Measurements from ENCODE around the gene DALRD3.

Gene DALRD3

DNA sequence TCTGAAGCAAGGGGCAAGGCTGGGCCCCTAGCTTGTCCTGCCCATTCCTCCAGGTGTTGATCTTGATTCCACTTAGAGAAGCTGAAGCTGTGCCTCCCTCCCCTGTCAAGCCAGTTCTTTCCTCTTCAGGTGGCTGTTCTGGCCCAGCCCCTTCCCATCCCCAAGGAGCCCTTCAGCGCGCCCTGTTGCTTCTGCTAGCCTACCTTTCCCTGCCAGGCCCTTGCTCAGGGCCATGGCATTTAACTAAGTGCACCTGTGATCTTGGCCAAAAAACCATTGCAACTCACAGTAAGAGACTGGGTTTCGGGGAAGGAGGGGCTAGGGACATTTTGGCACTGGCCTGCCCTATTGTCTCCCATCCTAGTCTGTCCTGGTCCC is 13.1 kb downstream of the DALRD3 start:
- Histone ChIP-seq H3K27me3 (ENCODE audit: insufficient read depth, low read depth) (no peaks in the 10 kb centered on the region), H2AFZ (ENCODE audit: low read depth) (no peak overlapping the region), H4K20me1 (ENCODE audit: insufficient read depth) (no peaks in the 10 kb centered on the region), H3K4me3 (IDR thresholded peaks at IDR 0.05; ENCODE audit: insufficient read depth, low read depth, low read length) (no peak overlapping the region), H3K4me2 (no peak overlapping the region), H3K36me3 (ENCODE audit: insufficient read depth) (no peaks in the 10 kb centered on the region), H3K79me2 (ENCODE audit: insufficient read depth, low read depth) (peaks cover 16% of the 10 kb centered on the region), H3K4me1 (ENCODE audit: low read depth, poor library complexity, severe bottlenecking) (peaks cover 16% of the 10 kb centered on the region), H3K9ac (no peak overlapping the region), H3K27ac (no peak overlapping the region)
- TF ChIP-seq, protein P1, sequence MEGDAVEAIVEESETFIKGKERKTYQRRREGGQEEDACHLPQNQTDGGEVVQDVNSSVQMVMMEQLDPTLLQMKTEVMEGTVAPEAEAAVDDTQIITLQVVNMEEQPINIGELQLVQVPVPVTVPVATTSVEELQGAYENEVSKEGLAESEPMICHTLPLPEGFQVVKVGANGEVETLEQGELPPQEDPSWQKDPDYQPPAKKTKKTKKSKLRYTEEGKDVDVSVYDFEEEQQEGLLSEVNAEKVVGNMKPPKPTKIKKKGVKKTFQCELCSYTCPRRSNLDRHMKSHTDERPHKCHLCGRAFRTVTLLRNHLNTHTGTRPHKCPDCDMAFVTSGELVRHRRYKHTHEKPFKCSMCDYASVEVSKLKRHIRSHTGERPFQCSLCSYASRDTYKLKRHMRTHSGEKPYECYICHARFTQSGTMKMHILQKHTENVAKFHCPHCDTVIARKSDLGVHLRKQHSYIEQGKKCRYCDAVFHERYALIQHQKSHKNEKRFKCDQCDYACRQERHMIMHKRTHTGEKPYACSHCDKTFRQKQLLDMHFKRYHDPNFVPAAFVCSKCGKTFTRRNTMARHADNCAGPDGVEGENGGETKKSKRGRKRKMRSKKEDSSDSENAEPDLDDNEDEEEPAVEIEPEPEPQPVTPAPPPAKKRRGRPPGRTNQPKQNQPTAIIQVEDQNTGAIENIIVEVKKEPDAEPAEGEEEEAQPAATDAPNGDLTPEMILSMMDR (conservative IDR thresholded peaks at IDR 0.05; ENCODE audit: low read depth, low read length), result no peak

DNA sequence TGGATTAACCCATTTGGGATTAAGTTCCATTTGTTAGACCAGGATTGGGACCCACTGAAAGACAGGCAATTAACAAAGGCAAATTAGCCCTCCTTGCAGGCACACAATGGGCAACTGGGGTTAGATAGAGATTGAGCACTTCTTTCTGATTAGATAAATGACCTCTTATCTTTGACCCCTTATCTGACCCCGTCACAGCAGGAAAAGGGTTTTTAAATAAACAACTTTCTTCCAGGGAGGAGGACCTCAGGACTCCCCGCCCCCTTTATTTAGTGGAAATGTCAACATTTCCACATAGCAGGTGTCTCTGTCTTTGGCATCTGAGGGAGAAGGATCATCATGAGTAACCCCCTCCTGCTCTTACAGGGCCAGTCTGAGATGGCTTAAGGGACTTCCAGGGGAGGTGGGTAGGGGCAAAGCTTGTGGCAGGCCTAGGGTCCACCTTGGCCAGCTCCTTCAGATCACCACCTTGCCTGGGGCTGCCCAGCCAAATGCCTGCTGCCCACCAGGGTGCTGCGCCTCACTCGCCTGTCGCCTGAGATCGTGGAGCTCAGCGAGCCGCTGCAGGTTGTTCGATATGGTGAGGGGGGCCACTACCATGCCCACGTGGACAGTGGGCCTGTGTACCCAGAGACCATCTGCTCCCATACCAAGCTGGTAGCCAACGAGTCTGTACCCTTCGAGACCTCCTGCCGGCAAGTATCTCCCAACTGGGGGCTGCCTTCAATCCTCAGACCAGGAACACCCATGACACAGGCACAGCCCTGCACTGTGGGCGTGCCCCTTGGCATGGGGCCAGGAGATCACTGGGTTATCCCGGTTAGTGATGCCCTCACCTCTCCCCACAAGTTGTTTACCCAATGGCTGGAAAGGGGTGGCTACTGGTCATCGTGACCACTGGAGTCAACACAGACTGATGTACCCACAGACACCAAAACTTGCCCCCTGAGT is 13.8 kb downstream of the DALRD3 start:
- TF ChIP-seq, protein P1 (conservative IDR thresholded peaks at IDR 0.05; ENCODE audit: low read depth, low read length), result no peak

DNA sequence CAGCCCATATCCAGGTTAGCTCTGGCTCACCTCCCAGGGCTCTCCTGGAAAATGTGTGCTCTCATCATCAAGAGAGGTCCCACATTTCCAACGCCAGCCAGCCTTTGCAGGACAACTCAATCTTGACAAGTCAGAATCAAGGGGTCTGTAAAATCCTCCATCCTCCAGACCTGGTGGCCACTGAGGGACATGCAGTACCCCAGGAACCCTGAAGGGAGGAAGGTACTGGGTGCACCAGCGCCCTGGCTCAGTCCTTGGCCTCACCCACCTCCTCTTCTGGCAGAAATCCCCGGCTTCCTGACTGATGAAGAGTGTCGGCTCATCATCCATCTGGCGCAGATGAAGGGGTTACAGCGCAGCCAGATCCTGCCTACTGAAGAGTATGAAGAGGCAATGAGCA is 17.2 kb downstream of the DALRD3 start:
- TF ChIP-seq, protein P1 (conservative IDR thresholded peaks at IDR 0.05; ENCODE audit: low read depth, low read length), result no peak
- Histone ChIP-seq H3K79me2 (ENCODE audit: insufficient read depth, low read depth) (no peaks in the 10 kb centered on the region), H3K4me3 (IDR thresholded peaks at IDR 0.05; ENCODE audit: insufficient read depth, low read depth, low read length) (no peak overlapping the region), H3K27ac (no peak overlapping the region), H3K9ac (no peak overlapping the region), H4K20me1 (ENCODE audit: insufficient read depth) (no peaks in the 10 kb centered on the region), H2AFZ (ENCODE audit: low read depth) (no peak overlapping the region), H3K36me3 (ENCODE audit: insufficient read depth) (no peaks in the 10 kb centered on the region), H3K27me3 (ENCODE audit: insufficient read depth, low read depth) (no peaks in the 10 kb centered on the region), H3K4me1 (ENCODE audit: low read depth, poor library complexity, severe bottlenecking) (peaks cover 30% of the 10 kb centered on the region), H3K4me2 (no peak overlapping the region)

More for the DNA sequence above, 13.8 kb downstream of the DALRD3 start:
- Histone ChIP-seq H3K36me3 (ENCODE audit: insufficient read depth) (no peaks in the 10 kb centered on the region), H4K20me1 (ENCODE audit: insufficient read depth) (no peaks in the 10 kb centered on the region), H3K4me1 (ENCODE audit: low read depth, poor library complexity, severe bottlenecking) (peaks cover 23% of the 10 kb centered on the region), H3K79me2 (ENCODE audit: insufficient read depth, low read depth) (peaks cover 14% of the 10 kb centered on the region), H3K27me3 (ENCODE audit: insufficient read depth, low read depth) (no peaks in the 10 kb centered on the region), H3K4me3 (IDR thresholded peaks at IDR 0.05; ENCODE audit: insufficient read depth, low read depth, low read length) (no peak overlapping the region), H2AFZ (ENCODE audit: low read depth) (no peak overlapping the region), H3K4me2 (no peak overlapping the region), H3K27ac (no peak overlapping the region), H3K9ac (no peak overlapping the region)

DNA sequence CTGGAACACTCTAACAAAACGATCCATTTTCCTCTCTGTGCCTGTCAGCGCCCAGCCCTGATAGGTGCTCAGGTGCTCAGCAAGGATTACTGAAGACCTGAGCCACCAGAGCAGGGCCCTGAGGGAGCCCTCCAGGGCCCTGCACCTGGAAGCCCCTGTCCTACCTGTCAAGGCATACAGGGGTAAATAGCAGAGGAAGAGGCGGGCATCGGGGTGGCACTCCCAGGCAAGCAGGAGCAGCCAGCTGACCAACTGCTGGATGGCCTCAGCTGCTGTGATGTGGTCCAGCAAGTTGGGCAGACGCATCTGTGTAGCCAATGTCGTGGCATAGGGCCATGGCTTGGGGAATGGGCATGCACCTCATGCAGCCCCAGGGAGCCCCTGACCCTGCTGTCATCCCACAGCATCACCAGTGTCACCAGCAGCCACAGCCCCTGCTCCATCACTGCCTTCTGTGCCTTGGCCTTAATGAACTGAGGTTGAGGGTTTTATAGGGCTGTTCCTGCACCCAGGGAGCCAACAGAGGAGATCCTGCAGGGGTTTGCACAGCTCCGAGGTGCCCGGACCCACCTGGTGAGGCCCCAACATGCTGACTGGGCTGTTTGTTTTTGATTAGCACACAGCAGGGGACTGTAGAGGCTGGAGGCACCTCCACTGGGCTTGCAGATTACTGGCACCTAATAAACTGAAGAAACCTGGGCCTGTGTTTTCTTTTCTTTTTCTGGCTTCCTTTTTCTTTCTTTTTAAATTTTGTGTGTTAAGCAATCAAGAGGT is 19.1 kb downstream of the DALRD3 start:
- Histone ChIP-seq H4K20me1 (ENCODE audit: insufficient read depth) (no peaks in the 10 kb centered on the region), H3K36me3 (ENCODE audit: insufficient read depth) (no peaks in the 10 kb centered on the region), H3K4me3 (IDR thresholded peaks at IDR 0.05; ENCODE audit: insufficient read depth, low read depth, low read length) (no peak overlapping the region), H2AFZ (ENCODE audit: low read depth) (no peak overlapping the region), H3K4me2 (peak overlapping the region; percentile 63; the same call in 1 of the 2 replicates), H3K27ac (peak overlapping the region; percentile 42; the same call in 1 of the 2 replicates), H3K4me1 (ENCODE audit: low read depth, poor library complexity, severe bottlenecking) (peaks cover 25% of the 10 kb centered on the region), H3K27me3 (ENCODE audit: insufficient read depth, low read depth) (no peaks in the 10 kb centered on the region), H3K79me2 (ENCODE audit: insufficient read depth, low read depth) (no peaks in the 10 kb centered on the region), H3K9ac (no peak overlapping the region)
- TF ChIP-seq, protein P1 (conservative IDR thresholded peaks at IDR 0.05; ENCODE audit: low read depth, low read length), result no peak

Data from KMS-11 (cell line).